Measurements from ENCODE around the gene PBX4. TPM values are rescaled to one million over a fixed set of nuclear protein-coding genes. Genes with fewer than 3 reads are reported as not detected.

PBX4 gene
- total RNA-seq, 2 experiments from 2014 or later, result 34.4 to 38.4 TPM

- Mint-ChIP-seq H3K9me3 (no peaks in the 10 kb centered on the region), H3K36me3 (ENCODE audit: low read depth) (no peaks in the 10 kb centered on the region), H3K4me3 (no peak overlapping the region), H3K27me3 (peaks cover 3% of the 10 kb centered on the region), H3K27ac (no peak overlapping the region), H3K4me1 (peaks cover 3% of the 10 kb centered on the region)
- ChIA-PET CTCF (interaction anchor here (0.6 to 4.6 kb wide), 11 partner anchors 10 to 402 kb away, joined by 3 to 19 read pairs (median 3); no protein-coding TSS in a partner anchor), POLR2A (interaction anchor here (0.6 kb wide), 1 partner anchor 54 kb away, joined by 4 read pairs; no protein-coding TSS in a partner anchor)
- DNase-seq, result no peak
These were observed 65.7 kb downstream of the PBX4 start for GRCh38 chr19:19552798-19553197.

DNA sequence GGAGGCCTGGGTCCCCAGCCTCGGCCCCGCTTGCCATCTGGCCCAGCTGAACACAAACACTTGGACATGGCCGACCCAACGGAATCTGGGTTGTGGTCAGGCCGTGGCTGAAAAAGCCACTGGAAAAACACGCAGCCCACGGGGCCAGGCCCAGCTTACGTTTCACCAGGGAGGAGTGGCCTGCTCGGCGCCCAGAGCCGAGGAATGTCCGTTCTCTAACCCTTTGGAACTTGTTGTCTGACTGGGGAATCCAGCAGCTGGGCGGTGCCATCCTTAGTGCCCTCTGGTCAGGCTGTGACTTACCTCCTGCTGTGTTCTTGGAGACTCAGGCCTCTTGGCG lies 66.7 kb downstream of the PBX4 start:
- H3K4me3 Mint-ChIP-seq, result no peak overlapping the region
- CTCF ChIA-PET, result interaction anchor here (0.7 to 2.0 kb wide), 8 partner anchors 20 to 99 kb away, joined by 3 to 12 read pairs (median 4); partner anchors contain the start of gene GMIP
- peaks cover 3% of the 10 kb centered on the region for H3K27me3 Mint-ChIP-seq
- no peak for DNase-seq
- POLR2A ChIA-PET, result no interaction called here
- H3K4me1 Mint-ChIP-seq, result peaks cover 3% of the 10 kb centered on the region
- H3K27ac Mint-ChIP-seq, result no peak overlapping the region
- H3K36me3 Mint-ChIP-seq (ENCODE audit: low read depth), result no peaks in the 10 kb centered on the region
- no peaks in the 10 kb centered on the region for H3K9me3 Mint-ChIP-seq

DNA sequence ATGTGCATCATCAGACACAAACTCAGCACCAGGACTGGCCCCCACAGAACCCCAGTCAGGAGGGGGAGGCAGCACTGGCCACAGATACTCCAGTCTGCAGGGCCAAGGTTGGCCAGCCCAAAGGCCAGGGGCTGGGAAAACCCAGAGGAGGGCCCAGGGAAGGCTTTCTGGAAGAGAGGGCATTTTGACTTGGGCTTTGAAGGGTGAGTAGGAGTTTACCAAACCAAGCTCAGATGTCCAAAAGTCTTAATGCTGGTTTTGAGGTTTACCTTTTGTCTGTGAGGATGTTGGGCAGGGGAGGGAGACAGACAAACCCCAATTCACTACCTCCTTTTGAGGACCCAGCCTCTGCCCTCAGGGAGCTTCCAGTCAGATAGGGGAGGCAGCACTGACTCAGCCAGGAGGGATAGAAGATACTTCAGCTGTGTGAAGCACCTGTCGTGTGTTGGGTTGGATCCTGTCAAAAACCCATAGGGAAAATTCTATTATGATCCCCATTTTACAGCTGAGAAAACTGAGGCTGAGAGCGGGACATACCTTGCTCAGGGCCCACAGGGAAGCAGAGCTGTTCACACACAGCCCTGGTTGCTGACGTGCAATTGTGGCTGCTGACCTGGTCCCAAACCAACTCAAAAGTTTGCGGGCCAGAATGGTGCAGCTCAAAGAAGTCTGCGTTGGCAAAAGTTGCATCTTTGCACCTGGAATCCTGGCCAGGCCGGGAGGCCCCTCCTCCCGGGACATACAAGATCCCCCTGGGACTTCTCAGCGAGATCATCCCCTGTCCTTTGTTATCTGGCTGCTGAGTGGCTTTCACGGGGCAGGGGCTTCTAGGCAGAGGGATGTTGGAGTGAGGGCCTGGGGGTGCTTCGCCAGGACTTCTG lies 67.3 kb downstream of the PBX4 start:
- Mint-ChIP-seq H3K27ac (peak overlapping the region; percentile 62), H3K36me3 (ENCODE audit: low read depth) (no peaks in the 10 kb centered on the region), H3K4me1 (peaks cover 3% of the 10 kb centered on the region), H3K9me3 (no peaks in the 10 kb centered on the region), H3K4me3 (no peak overlapping the region), H3K27me3 (peaks cover 3% of the 10 kb centered on the region)
- DNase-seq, result no peak
- CTCF ChIA-PET, result interaction anchor here (0.5 to 2.0 kb wide), 9 partner anchors 10 to 99 kb away, joined by 3 to 12 read pairs (median 5); partner anchors contain the start of gene GMIP
- POLR2A ChIA-PET, result no interaction called here

- DNase-seq, result no peak
- H3K27ac Mint-ChIP-seq, result no peak overlapping the region
- ChIA-PET CTCF (interaction anchor here (0.5 to 1.5 kb wide), 4 partner anchors 10 to 204 kb away, joined by 3 to 12 read pairs (median 4); no protein-coding TSS in a partner anchor), POLR2A (no interaction called here)
- peaks cover 3% of the 10 kb centered on the region for H3K4me1 Mint-ChIP-seq
- no peaks in the 10 kb centered on the region for H3K36me3 Mint-ChIP-seq (ENCODE audit: low read depth)
- H3K9me3 Mint-ChIP-seq, result no peaks in the 10 kb centered on the region
- no peak overlapping the region for H3K4me3 Mint-ChIP-seq
- H3K27me3 Mint-ChIP-seq, result peaks cover 3% of the 10 kb centered on the region
These were observed 68.0 kb downstream of the PBX4 start for GRCh38 chr19:19550485-19550929.

DNA sequence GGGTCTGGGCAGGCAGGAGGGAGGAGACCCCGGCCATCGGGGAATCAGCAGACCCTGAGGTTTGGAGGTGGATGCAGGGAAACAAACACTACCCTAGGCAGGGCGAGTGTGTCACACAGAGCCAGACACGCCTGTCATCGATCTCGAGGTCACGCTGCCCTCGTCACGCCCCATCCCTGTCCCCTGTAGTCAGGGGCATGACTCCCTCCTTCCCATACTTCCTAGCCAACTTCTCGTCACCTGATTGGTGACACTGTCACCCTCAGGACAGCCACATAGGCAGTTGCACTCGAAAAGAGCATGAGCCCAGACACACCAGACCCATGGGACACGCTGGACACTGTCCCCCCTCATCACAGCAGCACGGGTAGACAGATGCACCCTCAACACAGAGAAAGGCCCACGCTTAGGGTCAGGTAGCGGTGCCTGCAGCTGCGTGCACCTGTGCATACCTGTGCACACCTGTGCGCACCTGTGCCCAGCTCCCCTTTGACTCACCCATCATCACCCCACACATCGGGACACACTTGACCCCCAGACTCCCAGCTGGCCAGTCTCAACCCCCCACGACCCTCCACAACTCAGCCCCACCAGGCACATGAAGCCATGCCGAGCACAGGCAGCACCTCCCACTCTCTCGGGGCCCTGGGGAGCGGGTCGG lies 68.6 kb downstream of the PBX4 start:
- DNase-seq, result no peak
- ChIA-PET POLR2A (no interaction called here), CTCF (interaction anchor here (0.6 kb wide), 1 partner anchor 203 kb away, joined by 3 read pairs; no protein-coding TSS in a partner anchor)
- no peaks in the 10 kb centered on the region for H3K9me3 Mint-ChIP-seq
- H3K27me3 Mint-ChIP-seq, result peaks cover 3% of the 10 kb centered on the region
- no peak overlapping the region for H3K4me3 Mint-ChIP-seq
- H3K4me1 Mint-ChIP-seq, result peaks cover 3% of the 10 kb centered on the region
- no peaks in the 10 kb centered on the region for H3K36me3 Mint-ChIP-seq (ENCODE audit: low read depth)
- no peak overlapping the region for H3K27ac Mint-ChIP-seq

- no peaks in the 10 kb centered on the region for H3K36me3 Mint-ChIP-seq (ENCODE audit: low read depth)
- DNase-seq, result no peak
- ChIA-PET POLR2A (no interaction called here), CTCF (interaction anchor here (0.9 to 2.1 kb wide), 2 partner anchors 8 to 95 kb away, joined by 3 to 5 read pairs; partner anchors contain the start of gene GMIP)
- H3K4me3 Mint-ChIP-seq, result no peak overlapping the region
- no peaks in the 10 kb centered on the region for H3K4me1 Mint-ChIP-seq
- no peak overlapping the region for H3K27ac Mint-ChIP-seq
- H3K9me3 Mint-ChIP-seq, result no peaks in the 10 kb centered on the region
- peaks cover 3% of the 10 kb centered on the region for H3K27me3 Mint-ChIP-seq
These were observed 69.3 kb downstream of the PBX4 start for GRCh38 chr19:19548915-19549759.

- H3K4me1 Mint-ChIP-seq, result no peaks in the 10 kb centered on the region
- H3K36me3 Mint-ChIP-seq (ENCODE audit: low read depth), result no peaks in the 10 kb centered on the region
- H3K4me3 Mint-ChIP-seq, result no peak overlapping the region
- peaks cover 3% of the 10 kb centered on the region for H3K27me3 Mint-ChIP-seq
- no peak overlapping the region for H3K27ac Mint-ChIP-seq
- no peaks in the 10 kb centered on the region for H3K9me3 Mint-ChIP-seq
- CTCF ChIA-PET, result interaction anchor here (1.3 to 2.1 kb wide), 3 partner anchors 9 to 96 kb away, joined by 3 to 5 read pairs (median 4); partner anchors contain the start of gene GMIP
- POLR2A ChIA-PET, result no interaction called here
- DNase-seq, result no peak
These were observed 70.7 kb downstream of the PBX4 start for GRCh38 chr19:19547674-19548336.

GRCh38 chr19:19546751-19547162 lies 71.7 kb downstream of the PBX4 start:
- peaks cover 8% of the 10 kb centered on the region for H3K4me1 Mint-ChIP-seq
- no peak overlapping the region for H3K27ac Mint-ChIP-seq

DNA sequence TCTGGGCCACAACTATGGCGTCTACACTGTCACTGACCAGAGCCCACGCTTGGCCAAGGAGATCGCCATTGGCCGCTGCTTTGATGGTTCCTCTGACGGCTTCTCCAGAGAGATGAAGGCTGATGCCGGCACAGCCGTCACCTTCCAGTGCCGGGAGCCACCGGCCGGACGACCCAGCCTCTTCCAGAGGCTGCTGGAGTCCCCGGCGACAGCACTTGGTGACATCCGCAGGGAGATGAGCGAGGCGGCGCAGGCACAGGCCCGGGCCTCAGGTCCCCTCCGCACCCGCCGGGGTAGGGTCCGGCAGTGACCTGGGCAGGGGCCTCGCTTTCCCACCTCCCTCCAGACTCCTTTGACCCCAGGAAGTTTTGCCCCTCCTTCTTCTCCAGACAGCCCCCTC lies 72.8 kb downstream of the PBX4 start:
- Mint-ChIP-seq H3K4me1 (peaks cover 13% of the 10 kb centered on the region), H3K9me3 (no peaks in the 10 kb centered on the region), H3K27ac (no peak overlapping the region), H3K36me3 (ENCODE audit: low read depth) (no peaks in the 10 kb centered on the region), H3K27me3 (peaks cover 4% of the 10 kb centered on the region), H3K4me3 (no peak overlapping the region)
- no peak for DNase-seq
- ChIA-PET CTCF (interaction anchor here (0.5 to 0.7 kb wide), 2 partner anchors 9 to 356 kb away, joined by 3 to 5 read pairs; no protein-coding TSS in a partner anchor), POLR2A (no interaction called here)

More at GRCh38 chr19:19546751-19547162, 71.7 kb downstream of the PBX4 start:
- no peaks in the 10 kb centered on the region for H3K36me3 Mint-ChIP-seq (ENCODE audit: low read depth)
- no peaks in the 10 kb centered on the region for H3K9me3 Mint-ChIP-seq
- H3K27me3 Mint-ChIP-seq, result peaks cover 3% of the 10 kb centered on the region
- DNase-seq, result no peak
- ChIA-PET POLR2A (no interaction called here), CTCF (interaction anchor here (1.3 to 1.4 kb wide), 2 partner anchors 8 to 15 kb away, joined by 3 to 4 read pairs; no protein-coding TSS in a partner anchor)
- H3K4me3 Mint-ChIP-seq, result no peak overlapping the region

GRCh38 chr19:19544954-19545591 lies 73.4 kb downstream of the PBX4 start:
- no peaks in the 10 kb centered on the region for H3K36me3 Mint-ChIP-seq (ENCODE audit: low read depth)
- no peak overlapping the region for H3K4me3 Mint-ChIP-seq
- H3K27ac Mint-ChIP-seq, result no peak overlapping the region
- DNase-seq, result no peak
- POLR2A ChIA-PET, result no interaction called here
- CTCF ChIA-PET, result interaction anchor here (0.7 to 1.9 kb wide), 2 partner anchors 9 to 13 kb away, joined by 3 to 7 read pairs; no protein-coding TSS in a partner anchor
- peaks cover 16% of the 10 kb centered on the region for H3K4me1 Mint-ChIP-seq
- no peaks in the 10 kb centered on the region for H3K9me3 Mint-ChIP-seq
- peaks cover 6% of the 10 kb centered on the region for H3K27me3 Mint-ChIP-seq

DNA sequence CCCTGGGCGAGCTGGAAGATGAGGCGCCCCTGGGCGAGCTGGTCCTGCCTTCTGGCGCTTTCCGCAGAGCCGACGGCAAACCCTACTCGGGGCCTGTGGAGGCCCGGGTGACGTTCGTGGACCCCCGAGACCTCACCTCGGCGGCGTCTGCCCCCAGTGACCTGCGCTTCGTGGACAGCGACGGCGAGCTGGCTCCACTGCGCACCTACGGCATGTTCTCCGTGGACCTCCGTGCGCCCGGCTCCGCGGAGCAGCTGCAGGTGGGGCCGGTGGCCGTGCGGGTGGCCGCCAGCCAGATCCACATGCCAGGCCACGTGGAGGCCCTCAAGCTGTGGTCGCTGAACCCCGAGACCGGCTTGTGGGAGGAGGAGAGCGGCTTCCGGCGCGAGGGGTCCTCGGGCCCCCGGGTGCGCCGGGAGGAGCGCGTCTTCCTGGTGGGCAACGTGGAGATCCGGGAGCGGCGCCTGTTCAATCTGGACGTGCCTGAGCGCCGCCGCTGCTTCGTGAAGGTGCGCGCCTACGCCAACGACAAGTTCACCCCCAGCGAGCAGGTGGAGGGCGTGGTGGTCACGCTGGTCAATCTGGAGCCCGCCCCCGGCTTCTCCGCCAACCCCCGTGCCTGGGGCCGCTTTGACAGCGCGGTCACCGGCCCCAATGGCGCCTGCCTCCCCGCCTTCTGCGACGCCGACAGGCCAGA lies 74.1 kb downstream of the PBX4 start:
- H3K27ac Mint-ChIP-seq, result no peak overlapping the region

More for the DNA sequence above, 74.1 kb downstream of the PBX4 start:
- ChIA-PET CTCF (interaction anchor here (1.9 kb wide), 1 partner anchor 12 kb away, joined by 7 read pairs; no protein-coding TSS in a partner anchor), POLR2A (no interaction called here)
- no peak overlapping the region for H3K4me3 Mint-ChIP-seq
- no peaks in the 10 kb centered on the region for H3K9me3 Mint-ChIP-seq
- no peak for DNase-seq
- peaks cover 9% of the 10 kb centered on the region for H3K27me3 Mint-ChIP-seq
- H3K4me1 Mint-ChIP-seq, result peaks cover 16% of the 10 kb centered on the region
- H3K36me3 Mint-ChIP-seq (ENCODE audit: low read depth), result no peaks in the 10 kb centered on the region

All from activated CD4-positive, alpha-beta T cell treated with anti-CD3 and anti-CD28 coated beads, Interleukin-2, amount 10 ng/mL, durations not matched to agents 7 days and 5 days (primary cell).